ENCODE results near the gene TM7SF2.

TM7SF2 gene

DNA sequence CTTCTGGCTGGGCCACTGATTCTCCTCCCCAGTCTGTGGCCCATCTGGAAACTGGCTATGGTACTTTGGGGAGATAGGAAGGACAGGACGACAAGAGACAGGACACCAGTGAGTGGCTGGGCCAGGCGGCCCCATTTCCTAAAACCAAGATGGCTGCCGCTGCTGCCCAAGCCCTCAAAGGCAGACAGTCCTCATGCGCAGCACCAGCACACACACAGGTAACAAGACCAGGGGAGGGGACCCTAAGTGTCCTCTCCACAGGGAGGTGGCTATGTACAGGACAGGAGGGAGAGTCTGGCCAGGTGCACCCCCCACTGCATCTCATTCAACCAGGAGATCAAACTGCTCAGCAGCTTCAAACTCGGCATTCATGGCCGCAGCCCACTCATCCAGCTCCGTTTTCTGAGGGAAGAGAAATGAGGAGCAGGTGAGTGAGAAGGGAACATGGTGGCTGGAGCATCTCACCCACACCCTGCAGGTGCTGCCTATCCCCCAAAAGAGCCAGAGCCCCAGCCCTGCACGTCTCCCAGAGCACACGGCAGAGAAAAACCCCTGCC, 32.8 kb upstream of the TM7SF2 start:
- TF ChIP-seq, protein P1, sequence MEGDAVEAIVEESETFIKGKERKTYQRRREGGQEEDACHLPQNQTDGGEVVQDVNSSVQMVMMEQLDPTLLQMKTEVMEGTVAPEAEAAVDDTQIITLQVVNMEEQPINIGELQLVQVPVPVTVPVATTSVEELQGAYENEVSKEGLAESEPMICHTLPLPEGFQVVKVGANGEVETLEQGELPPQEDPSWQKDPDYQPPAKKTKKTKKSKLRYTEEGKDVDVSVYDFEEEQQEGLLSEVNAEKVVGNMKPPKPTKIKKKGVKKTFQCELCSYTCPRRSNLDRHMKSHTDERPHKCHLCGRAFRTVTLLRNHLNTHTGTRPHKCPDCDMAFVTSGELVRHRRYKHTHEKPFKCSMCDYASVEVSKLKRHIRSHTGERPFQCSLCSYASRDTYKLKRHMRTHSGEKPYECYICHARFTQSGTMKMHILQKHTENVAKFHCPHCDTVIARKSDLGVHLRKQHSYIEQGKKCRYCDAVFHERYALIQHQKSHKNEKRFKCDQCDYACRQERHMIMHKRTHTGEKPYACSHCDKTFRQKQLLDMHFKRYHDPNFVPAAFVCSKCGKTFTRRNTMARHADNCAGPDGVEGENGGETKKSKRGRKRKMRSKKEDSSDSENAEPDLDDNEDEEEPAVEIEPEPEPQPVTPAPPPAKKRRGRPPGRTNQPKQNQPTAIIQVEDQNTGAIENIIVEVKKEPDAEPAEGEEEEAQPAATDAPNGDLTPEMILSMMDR (conservative IDR thresholded peaks at IDR 0.05; ENCODE audit: low read length): no peak
- no peak for TF ChIP-seq EZH2phosphoT487 (IDR thresholded peaks at IDR 0.05; ENCODE audit: borderline replicate concordance)
- Histone ChIP-seq H3K4me2 (ENCODE audit: low read depth, low read length, poor library complexity, severe bottlenecking) (peak overlapping the region; percentile 68), H3K36me3 (ENCODE audit: insufficient read depth, low read length) (peaks cover 20% of the 10 kb centered on the region; the same call in 1 of the 2 replicates), H4K20me1 (ENCODE audit: insufficient read depth, low read length, poor library complexity, severe bottlenecking) (peaks cover 19% of the 10 kb centered on the region), H3K9me3 (ENCODE audit: insufficient read depth, low read depth, low read length) (no peaks in the 10 kb centered on the region), H3K4me1 (ENCODE audit: insufficient read depth, low read length, poor library complexity, severe bottlenecking) (peaks cover 33% of the 10 kb centered on the region), H3K27me3 (ENCODE audit: insufficient read depth, low read length, poor library complexity, severe bottlenecking) (no peaks in the 10 kb centered on the region), H2AFZ (ENCODE audit: low read length) (no peak overlapping the region), H3K9me2 (replicated peaks; ENCODE audit: low read depth, low read length) (no peaks in the 10 kb centered on the region), H3F3A (ENCODE audit: low read depth) (no peaks in the 10 kb centered on the region), H3K79me2 (ENCODE audit: insufficient read depth, low read length) (peaks cover 79% of the 10 kb centered on the region), H3K4me3 (ENCODE audit: low read length, poor library complexity, severe bottlenecking) (peak overlapping the region; percentile 51), H3K9ac (ENCODE audit: low read depth, low read length, poor library complexity, severe bottlenecking) (peak overlapping the region; percentile 47)

DNA sequence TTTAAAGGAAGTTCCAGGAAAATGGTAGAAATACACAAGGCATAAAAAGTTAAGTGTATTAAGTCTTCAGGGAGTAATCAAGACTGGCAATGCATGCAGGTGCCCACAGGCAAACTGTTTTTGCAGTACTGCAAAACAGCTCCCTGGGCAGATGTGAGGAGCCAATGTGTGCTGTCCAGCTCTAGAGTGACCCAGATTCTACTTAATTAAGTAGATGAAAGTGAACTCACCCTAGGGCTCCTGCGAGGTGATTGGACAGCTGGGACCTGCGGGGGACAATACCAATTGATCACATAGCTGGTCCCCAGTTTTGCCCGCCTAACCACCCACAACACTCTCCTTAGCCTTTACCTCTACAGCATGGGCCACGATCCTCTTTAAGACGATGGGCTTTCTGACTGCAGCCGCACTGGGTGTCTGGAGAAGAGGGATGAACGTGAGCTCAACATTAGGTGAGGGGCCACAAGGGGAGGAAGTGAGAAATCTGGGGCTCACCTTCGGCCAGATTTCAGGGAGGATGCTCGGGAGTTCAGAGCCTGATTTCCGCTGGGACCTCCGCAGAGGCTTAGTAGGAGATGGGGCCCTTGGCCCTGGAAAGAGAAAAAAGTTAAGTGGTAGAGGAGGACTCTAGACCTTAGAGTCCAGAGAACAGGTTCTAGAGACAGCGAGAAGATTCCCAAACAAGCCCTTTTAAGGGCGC, 28.4 kb upstream of the TM7SF2 start:
- peaks cover 34% of the 10 kb centered on the region for H3K4me1 ChIP-seq (ENCODE audit: insufficient read depth, low read length, poor library complexity, severe bottlenecking)
- no peaks in the 10 kb centered on the region for H3K9me3 ChIP-seq (ENCODE audit: insufficient read depth, low read depth, low read length)
- H3K27me3 ChIP-seq (ENCODE audit: insufficient read depth, low read length, poor library complexity, severe bottlenecking): no peaks in the 10 kb centered on the region
- H3K4me3 ChIP-seq (ENCODE audit: low read length, poor library complexity, severe bottlenecking): peak overlapping the region; percentile 82
- H4K20me1 ChIP-seq (ENCODE audit: insufficient read depth, low read length, poor library complexity, severe bottlenecking): peaks cover 14% of the 10 kb centered on the region
- H2AFZ ChIP-seq (ENCODE audit: low read length): peak overlapping the region; percentile 68
- H3F3A ChIP-seq (ENCODE audit: low read depth): no peaks in the 10 kb centered on the region
- peak overlapping the region; percentile 87 for H3K9ac ChIP-seq (ENCODE audit: low read depth, low read length, poor library complexity, severe bottlenecking)
- peaks cover 74% of the 10 kb centered on the region for H3K79me2 ChIP-seq (ENCODE audit: insufficient read depth, low read length)
- no peaks in the 10 kb centered on the region for H3K9me2 ChIP-seq (replicated peaks; ENCODE audit: low read depth, low read length)
- peaks cover 14% of the 10 kb centered on the region; the same call in 1 of the 2 replicates for H3K36me3 ChIP-seq (ENCODE audit: insufficient read depth, low read length)
- TF ChIP-seq, protein P1 (conservative IDR thresholded peaks at IDR 0.05; ENCODE audit: low read length): no peak
- TF ChIP-seq EZH2phosphoT487 (IDR thresholded peaks at IDR 0.05; ENCODE audit: borderline replicate concordance): no peak
- peak overlapping the region; percentile 77 for H3K4me2 ChIP-seq (ENCODE audit: low read depth, low read length, poor library complexity, severe bottlenecking)

DNA sequence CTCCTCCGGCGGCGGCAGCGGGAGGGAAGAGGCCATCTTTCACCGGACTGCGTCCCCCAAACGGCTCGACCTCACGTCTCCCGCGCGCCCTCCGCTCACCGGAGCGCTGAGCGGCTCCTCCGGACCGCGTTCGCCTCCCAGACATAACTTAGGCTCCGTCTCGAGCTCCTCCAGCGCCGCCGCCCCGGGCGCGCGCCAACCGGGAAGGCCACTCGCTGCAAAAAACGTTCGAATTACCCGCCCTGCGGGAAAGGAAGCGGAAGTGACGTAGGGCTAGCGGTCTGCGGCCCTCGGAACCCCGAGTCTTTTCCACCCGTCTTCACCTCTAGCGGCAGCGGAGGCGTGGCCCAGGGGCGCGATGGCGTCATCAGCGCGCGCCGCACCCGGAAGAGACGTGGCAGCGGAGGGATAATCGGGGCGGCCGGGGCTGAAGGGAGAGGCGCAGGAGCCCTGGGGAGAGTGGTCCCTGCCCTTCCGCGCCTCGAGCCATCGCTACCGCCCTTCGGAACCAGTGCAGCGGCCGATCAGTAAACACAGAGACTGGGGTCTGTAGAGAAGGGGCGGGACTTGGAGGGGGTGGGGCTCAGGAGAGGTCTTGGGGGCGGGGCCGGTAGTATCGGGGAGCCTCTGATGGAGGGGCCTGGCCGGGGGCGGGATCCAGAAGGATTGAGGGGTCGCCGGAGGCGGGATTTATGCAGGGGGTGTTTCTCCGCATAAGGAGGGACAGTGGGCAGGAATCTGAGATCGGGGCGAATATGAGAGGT, 27.7 kb upstream of the TM7SF2 start, which contains the start of the genes CDCA5 and ZFPL1:
Gene CDCA5 (minus strand): TSS at position 207 of the 764 bp plus-strand sequence. CDS start 62 bp downstream, at position 145.
Gene ZFPL1 (plus strand): TSS at position 389 of the 764 bp plus-strand sequence. CDS start 477 bp downstream, outside the sequence.
- Histone ChIP-seq H4K20me1 (ENCODE audit: insufficient read depth, low read length, poor library complexity, severe bottlenecking) (peaks cover 14% of the 10 kb centered on the region), H3K27me3 (ENCODE audit: insufficient read depth, low read length, poor library complexity, severe bottlenecking) (no peaks in the 10 kb centered on the region), H3F3A (ENCODE audit: low read depth) (no peaks in the 10 kb centered on the region), H3K9me3 (ENCODE audit: insufficient read depth, low read depth, low read length) (no peaks in the 10 kb centered on the region), H3K4me2 (ENCODE audit: low read depth, low read length, poor library complexity, severe bottlenecking) (peak within 1 kb of the TSS; percentile 95), H2AFZ (ENCODE audit: low read length) (peak within 1 kb of the TSS; percentile 68), H3K36me3 (ENCODE audit: insufficient read depth, low read length) (peaks cover 12% of the 10 kb centered on the region; the same call in 1 of the 2 replicates), H3K4me3 (ENCODE audit: low read length, poor library complexity, severe bottlenecking) (peak within 1 kb of the TSS; percentile 82), H3K79me2 (ENCODE audit: insufficient read depth, low read length) (peaks cover 66% of the 10 kb centered on the region), H3K9ac (ENCODE audit: low read depth, low read length, poor library complexity, severe bottlenecking) (peak within 1 kb of the TSS; percentile 87), H3K4me1 (ENCODE audit: insufficient read depth, low read length, poor library complexity, severe bottlenecking) (peaks cover 30% of the 10 kb centered on the region), H3K9me2 (replicated peaks; ENCODE audit: low read depth, low read length) (no peaks in the 10 kb centered on the region)
- TF ChIP-seq EZH2phosphoT487 (IDR thresholded peaks at IDR 0.05; ENCODE audit: borderline replicate concordance): no peak
- TF ChIP-seq, protein P1 (conservative IDR thresholded peaks at IDR 0.05; ENCODE audit: low read length): no peak
